ENCODE data around the gene ZFP91. TPM values are rescaled to one million over a fixed set of nuclear protein-coding genes. Genes with fewer than 3 reads are reported as not detected.

Gene ZFP91
- total and polyA plus RNA-seq, 2 of the 4 experiments (the other 2 are of a cell fraction): 20.7 to 25.3 TPM

DNA sequence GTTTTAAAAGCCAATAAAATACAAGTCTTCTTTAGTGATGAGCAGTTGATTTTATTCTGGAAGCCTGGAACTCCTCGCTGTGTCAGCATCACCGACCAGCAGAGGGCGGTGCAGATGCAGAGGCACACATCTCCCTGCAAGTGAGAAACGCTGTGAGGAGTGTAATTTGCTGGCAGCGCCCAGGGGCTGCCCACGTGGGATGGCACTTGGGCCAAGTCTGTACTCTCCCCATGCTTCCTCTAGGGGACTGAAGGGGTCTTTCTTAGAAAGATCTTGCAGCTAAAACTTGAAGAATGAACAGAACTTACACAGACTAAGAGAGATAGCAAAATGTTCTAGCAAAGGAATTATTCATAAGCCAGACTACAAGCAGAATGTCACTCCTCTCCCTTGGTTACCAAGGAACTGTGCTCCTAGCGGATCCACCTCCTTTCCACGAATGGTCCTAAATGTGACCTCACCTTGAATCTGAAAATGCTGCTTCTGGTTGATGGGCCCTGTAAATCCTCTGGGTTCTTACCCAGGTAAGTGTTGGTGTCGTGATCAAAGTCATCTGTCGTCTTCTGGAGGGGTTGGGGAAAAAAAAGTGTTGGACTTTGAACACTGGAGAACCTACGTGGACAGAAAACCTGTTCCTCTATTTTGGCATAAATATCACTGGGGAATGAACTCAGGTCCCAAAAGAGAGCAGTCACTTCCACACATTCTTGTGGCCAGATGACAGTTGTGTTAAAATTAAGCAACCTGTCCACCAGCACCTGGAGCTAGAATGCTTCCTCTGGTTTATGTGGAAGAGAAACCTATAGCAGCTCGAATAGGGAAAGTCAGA is 75.4 kb downstream of the ZFP91 start:
- no peak overlapping the region for H3K4me3 ChIP-seq (ENCODE audit: insufficient read depth, low read depth, low read length)
- H3K4me1 ChIP-seq (ENCODE audit: control insufficient read depth, insufficient read depth, low read length): 0 out of 2 replicates have a peak, but pooled peaks cover 2% of the 10 kb centered on the region
- peak overlapping the region; percentile 16 for H2AFZ ChIP-seq (replicated peaks; ENCODE audit: low read length, poor library complexity)
- DNase-seq (peak; percentile 72), ATAC-seq (ENCODE audit: low read depth) (peak; percentile 98)
- H3K79me1 ChIP-seq (ENCODE audit: low read depth in 1 of 2, low read length in 2 of 2): no peaks in the 10 kb centered on the region
- H3K23ac ChIP-seq (ENCODE audit: low read depth, low read length): no peak overlapping the region
- H4K5ac ChIP-seq (ENCODE audit: low read depth, low read length): no peak overlapping the region
- in situ Hi-C loops (cut with MboI; ENCODE audit: low sequenced_read_pairs) (no loop called here), dilution Hi-C loops (cut with HindIII; ENCODE audit: low sequenced_read_pairs, unreplicated experiment) (no loop called here), intact Hi-C loops (cut with micrococcal nuclease) (loop anchor here (1.0 to 5.0 kb wide), 4 partner anchors 134 to 503 kb away; no protein-coding TSS in a partner anchor)
- H3K9me1 ChIP-seq (ENCODE audit: insufficient read depth, low read length): no peaks in the 10 kb centered on the region
- no peaks in the 10 kb centered on the region for H3K27me3 ChIP-seq (ENCODE audit: control insufficient read depth, insufficient read depth, low read length)
- no peak overlapping the region for H4K91ac ChIP-seq (ENCODE audit: insufficient read depth, low read depth, low read length)
- 0% methylated on average over 2 of the region's 12 CpGs; no CpG with 5 or more reads in 1 of the 2 experiments for WGBS, 2 experiments (ENCODE audit: extremely low coverage in 2 of 2, insufficient read length in 1 of 2)
- H2BK20ac ChIP-seq (ENCODE audit: low read depth, low read length): no peak overlapping the region
- CTCF ChIA-PET: interaction anchor here (0.6 to 1.8 kb wide), 3 partner anchors 15 to 134 kb away, joined by 3 to 4 read pairs (median 4); no protein-coding TSS in a partner anchor
- BruUV-seq (replicated peaks): no TSS peak
- H3K4me2 ChIP-seq (ENCODE audit: low read depth, low read length): no peak overlapping the region
- H2AK5ac ChIP-seq (ENCODE audit: low read depth, low read length): no peak overlapping the region
- no peaks in the 10 kb centered on the region for H4K20me1 ChIP-seq (ENCODE audit: insufficient read depth, low read length)
- no peak overlapping the region for H2BK15ac ChIP-seq (ENCODE audit: low read depth, low read length)
- POLR2A ChIA-PET (ENCODE audit: unreplicated experiment): no interaction called here
- no peak overlapping the region for H2BK5ac ChIP-seq (ENCODE audit: low read depth, low read length, poor library complexity, severe bottlenecking)
- H3K36me3 ChIP-seq (ENCODE audit: control insufficient read depth, insufficient read depth, low read length): no peaks in the 10 kb centered on the region
- H2AK9ac ChIP-seq (replicated peaks; ENCODE audit: low read depth, low read length, poor library complexity): no peak overlapping the region
- H3K9me3 ChIP-seq (ENCODE audit: control insufficient read depth, insufficient read depth, low read length): no peaks in the 10 kb centered on the region
- no peak overlapping the region for H3K56ac ChIP-seq (ENCODE audit: extremely low read depth, insufficient read depth, low read length)
- no peak overlapping the region for H3K18ac ChIP-seq (ENCODE audit: low read depth, low read length)
- no peak overlapping the region for H4K8ac ChIP-seq (ENCODE audit: low read depth in 2 of 2, low read length in 2 of 2)
- H3K27ac ChIP-seq (ENCODE audit: insufficient read depth, low read length): no peak overlapping the region
- no peak overlapping the region for H3K4ac ChIP-seq (ENCODE audit: low read depth, low read length)
- H2BK120ac ChIP-seq (ENCODE audit: low read depth, low read length): no peak overlapping the region
- H3K9ac ChIP-seq (ENCODE audit: low read depth, low read length): no peak overlapping the region
- H3K14ac ChIP-seq (replicated peaks; ENCODE audit: low read depth, low read length): no peak overlapping the region
- TF ChIP-seq MXI1 (IDR thresholded peaks at IDR 0.05; ENCODE audit: borderline replicate concordance, low read depth, low read length): 0 out of 2 replicates have a peak, but pooled peaks have one; percentile 47
- peak; percentile 77 for TF ChIP-seq SMC3 (IDR thresholded peaks at IDR 0.05; ENCODE audit: low read depth, low read length)
- TF ChIP-seq, protein P1, sequence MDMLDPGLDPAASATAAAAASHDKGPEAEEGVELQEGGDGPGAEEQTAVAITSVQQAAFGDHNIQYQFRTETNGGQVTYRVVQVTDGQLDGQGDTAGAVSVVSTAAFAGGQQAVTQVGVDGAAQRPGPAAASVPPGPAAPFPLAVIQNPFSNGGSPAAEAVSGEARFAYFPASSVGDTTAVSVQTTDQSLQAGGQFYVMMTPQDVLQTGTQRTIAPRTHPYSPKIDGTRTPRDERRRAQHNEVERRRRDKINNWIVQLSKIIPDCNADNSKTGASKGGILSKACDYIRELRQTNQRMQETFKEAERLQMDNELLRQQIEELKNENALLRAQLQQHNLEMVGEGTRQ (IDR thresholded peaks at IDR 0.05; ENCODE audit: low read depth, low read length): peak; percentile 78
- TF ChIP-seq BHLHE40 (IDR thresholded peaks at IDR 0.05; ENCODE audit: low read depth, low read length): no peak
- TF ChIP-seq RAD21 (IDR thresholded peaks at IDR 0.05; ENCODE audit: low read length): peak; percentile 72
- TF ChIP-seq CHD1 (IDR thresholded peaks at IDR 0.05; ENCODE audit: low read depth, low read length): no peak
- TF ChIP-seq, protein P2, sequence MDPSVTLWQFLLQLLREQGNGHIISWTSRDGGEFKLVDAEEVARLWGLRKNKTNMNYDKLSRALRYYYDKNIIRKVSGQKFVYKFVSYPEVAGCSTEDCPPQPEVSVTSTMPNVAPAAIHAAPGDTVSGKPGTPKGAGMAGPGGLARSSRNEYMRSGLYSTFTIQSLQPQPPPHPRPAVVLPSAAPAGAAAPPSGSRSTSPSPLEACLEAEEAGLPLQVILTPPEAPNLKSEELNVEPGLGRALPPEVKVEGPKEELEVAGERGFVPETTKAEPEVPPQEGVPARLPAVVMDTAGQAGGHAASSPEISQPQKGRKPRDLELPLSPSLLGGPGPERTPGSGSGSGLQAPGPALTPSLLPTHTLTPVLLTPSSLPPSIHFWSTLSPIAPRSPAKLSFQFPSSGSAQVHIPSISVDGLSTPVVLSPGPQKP (IDR thresholded peaks at IDR 0.05; ENCODE audit: borderline replicate concordance, low read depth, low read length): no peak
- TF ChIP-seq RCOR1 (IDR thresholded peaks at IDR 0.05; ENCODE audit: insufficient replicate concordance, low read length): no peak
- TF ChIP-seq FOS (IDR thresholded peaks at IDR 0.05; ENCODE audit: low read depth, low read length): no peak
- TF ChIP-seq MAFK (IDR thresholded peaks at IDR 0.05; ENCODE audit: low read depth, low read length): no peak
- TF ChIP-seq MAZ (IDR thresholded peaks at IDR 0.05; ENCODE audit: borderline replicate concordance, low read depth, low read length): no peak
- no peak for TF ChIP-seq RFX5 (IDR thresholded peaks at IDR 0.05; ENCODE audit: low read depth, low read length)
- TF ChIP-seq, protein P3, sequence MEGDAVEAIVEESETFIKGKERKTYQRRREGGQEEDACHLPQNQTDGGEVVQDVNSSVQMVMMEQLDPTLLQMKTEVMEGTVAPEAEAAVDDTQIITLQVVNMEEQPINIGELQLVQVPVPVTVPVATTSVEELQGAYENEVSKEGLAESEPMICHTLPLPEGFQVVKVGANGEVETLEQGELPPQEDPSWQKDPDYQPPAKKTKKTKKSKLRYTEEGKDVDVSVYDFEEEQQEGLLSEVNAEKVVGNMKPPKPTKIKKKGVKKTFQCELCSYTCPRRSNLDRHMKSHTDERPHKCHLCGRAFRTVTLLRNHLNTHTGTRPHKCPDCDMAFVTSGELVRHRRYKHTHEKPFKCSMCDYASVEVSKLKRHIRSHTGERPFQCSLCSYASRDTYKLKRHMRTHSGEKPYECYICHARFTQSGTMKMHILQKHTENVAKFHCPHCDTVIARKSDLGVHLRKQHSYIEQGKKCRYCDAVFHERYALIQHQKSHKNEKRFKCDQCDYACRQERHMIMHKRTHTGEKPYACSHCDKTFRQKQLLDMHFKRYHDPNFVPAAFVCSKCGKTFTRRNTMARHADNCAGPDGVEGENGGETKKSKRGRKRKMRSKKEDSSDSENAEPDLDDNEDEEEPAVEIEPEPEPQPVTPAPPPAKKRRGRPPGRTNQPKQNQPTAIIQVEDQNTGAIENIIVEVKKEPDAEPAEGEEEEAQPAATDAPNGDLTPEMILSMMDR (conservative IDR thresholded peaks at IDR 0.05; ENCODE audit: low read depth, low read length): peak; percentile 89
- TF ChIP-seq CEBPB (IDR thresholded peaks at IDR 0.05; ENCODE audit: low read depth, low read length): no peak
